Common myeloid progenitor, CD34-positive (primary cell): Measurements from ENCODE around the gene ALDH3B2.

ENCODE experiments used
- CTCF ChIA-PET: fragments of 350-600 bp; sonication (Branson Sonifier 250); formaldehyde crosslinking; loops from one replicate; lab custom pipeline; 2021; ENCODE audit warnings: antibody characterized with exemption; lab: Charles Lee
- POLR2A ChIA-PET: fragments of 350-600 bp; sonication (Branson Sonifier 250); formaldehyde crosslinking; loops from one replicate; lab custom pipeline; 2021; ENCODE audit warnings: antibody characterized with exemption; lab: Charles Lee
- DNase-seq, 3 donors: peaks; one replicate each; pipeline versions ENCODE4 v3.0.0 to v3.0.0-alpha.2; 2013
- H3K27ac ChIP-seq, 2 experiments: 1 replicate in 1 of 2; 2 replicates in 1 of 2; pipeline ENCODE4 v1.7.0; 2013; ENCODE audit warnings: inconsistent platforms in 2 of 2, low read length in 2 of 2, mild to moderate bottlenecking in 2 of 2, low read depth in 1 of 2, moderate library complexity in 1 of 2; ENCODE audit not compliant: severe bottlenecking in 2 of 2, insufficient read depth in 1 of 2, poor library complexity in 1 of 2
- H3K27me3 ChIP-seq, 5 experiments: replicated peaks in 2 of 5; 1 replicate in 3 of 5; 2 replicates in 2 of 5; pipeline versions ENCODE4 v1.6.1 to v1.7.0; 2013; ENCODE audit warnings: low read length in 4 of 5, mild to moderate bottlenecking in 2 of 5, moderate library complexity in 2 of 5, inconsistent platforms in 1 of 5; ENCODE audit not compliant: insufficient read depth in 5 of 5, control insufficient read depth in 4 of 5
- H3K36me3 ChIP-seq, 4 experiments: 1 replicate in 2 of 4; 2 replicates in 2 of 4; pipeline versions ENCODE4 v1.6.1 to v1.7.0; 2013; ENCODE audit warnings: low read length in 3 of 4, control low read depth in 1 of 4, mild to moderate bottlenecking in 1 of 4; ENCODE audit not compliant: control insufficient read depth in 4 of 4, insufficient read depth in 4 of 4
- H3K4me1 ChIP-seq, 4 experiments: 1 replicate in 3 of 4; 2 replicates in 1 of 4; pipeline versions ENCODE4 v1.6.1 to v1.7.1; 2013; ENCODE audit warnings: low read length in 3 of 4, mild to moderate bottlenecking in 3 of 4, control low read depth in 1 of 4, inconsistent platforms in 1 of 4, moderate library complexity in 1 of 4; ENCODE audit not compliant: control insufficient read depth in 4 of 4, insufficient read depth in 4 of 4; ENCODE audit errors: control extremely low read depth in 1 of 4
- H3K4me3 ChIP-seq, 7 experiments: 1 replicate in 4 of 7; 2 replicates in 3 of 7; pipeline versions ENCODE4 v1.5.1 to v1.7.0; 2013; ENCODE audit warnings: mild to moderate bottlenecking in 7 of 7, low read length in 6 of 7, moderate library complexity in 6 of 7, inconsistent platforms in 2 of 7, low read depth in 2 of 7, control low read depth in 1 of 7; ENCODE audit not compliant: insufficient read depth in 4 of 7, control insufficient read depth in 1 of 7; ENCODE audit errors: extremely low read depth in 1 of 7
- H3K9me3 ChIP-seq, 5 experiments: 1 replicate in 4 of 5; 2 replicates in 1 of 5; pipeline versions ENCODE4 v1.6.1 to v1.7.1; 2013; ENCODE audit warnings: low read length in 4 of 5, mild to moderate bottlenecking in 2 of 5, inconsistent platforms in 1 of 5, low read depth in 1 of 5, moderate library complexity in 1 of 5; ENCODE audit not compliant: control insufficient read depth in 4 of 5, insufficient read depth in 2 of 5; ENCODE audit errors: control extremely low read depth in 1 of 5
- WGBS: methylation state at CpG from one replicate; pipeline ENCODE4 v1.1.5; 2013; ENCODE audit not compliant: insufficient coverage; 5-methylcytosine and 5-hydroxymethylcytosine counted together

Gene ALDH3B2

DNA sequence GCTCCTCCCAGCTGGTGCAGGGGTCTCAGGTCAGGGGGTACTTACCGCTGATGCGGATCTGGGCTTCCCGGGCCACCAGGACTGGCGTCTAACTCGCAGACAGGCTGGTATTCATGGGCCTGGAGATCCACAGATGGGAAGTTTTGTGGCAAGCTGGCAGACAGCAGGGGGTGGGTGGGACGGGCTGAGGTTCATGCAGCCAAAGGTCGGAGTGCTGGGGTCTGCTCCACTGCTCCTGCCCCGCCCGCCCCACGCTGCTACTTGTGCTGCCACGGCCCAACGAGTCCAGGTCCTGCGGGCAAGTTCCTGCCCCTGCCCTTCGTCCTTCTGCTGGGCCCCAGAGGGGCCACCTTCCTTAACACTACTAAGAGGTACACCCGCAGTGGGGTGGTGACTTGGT lies 27.0 kb downstream of the ALDH3B2 start:
- Histone ChIP-seq H3K36me3 (no peaks in the 10 kb centered on the region), H3K4me1 (peaks cover 9 to 74% (median 63%) of the 10 kb centered on the region in 4 experiments), H3K27me3 (no peaks in the 10 kb centered on the region), H3K27ac (no peak overlapping the region), H3K9me3 (peaks cover 0 to 4% (median 0%) of the 10 kb centered on the region in 5 experiments), H3K4me3 (peak overlapping the region in 1 of 7 experiments; percentile 45)
- POLR2A ChIA-PET = no interaction called here
- CTCF ChIA-PET = interaction anchor here (1.1 to 11.8 kb wide), 7 partner anchors 10 to 64 kb away, joined by 3 to 169 read pairs (median 6); partner anchors contain the start of genes GSTP1, NUDT8 and TBX10
- 9% methylated on average over 15 of the region's 15 CpGs for WGBS
- DNase-seq = peak in 2 of 3 donors; percentile 28 to 46

DNA sequence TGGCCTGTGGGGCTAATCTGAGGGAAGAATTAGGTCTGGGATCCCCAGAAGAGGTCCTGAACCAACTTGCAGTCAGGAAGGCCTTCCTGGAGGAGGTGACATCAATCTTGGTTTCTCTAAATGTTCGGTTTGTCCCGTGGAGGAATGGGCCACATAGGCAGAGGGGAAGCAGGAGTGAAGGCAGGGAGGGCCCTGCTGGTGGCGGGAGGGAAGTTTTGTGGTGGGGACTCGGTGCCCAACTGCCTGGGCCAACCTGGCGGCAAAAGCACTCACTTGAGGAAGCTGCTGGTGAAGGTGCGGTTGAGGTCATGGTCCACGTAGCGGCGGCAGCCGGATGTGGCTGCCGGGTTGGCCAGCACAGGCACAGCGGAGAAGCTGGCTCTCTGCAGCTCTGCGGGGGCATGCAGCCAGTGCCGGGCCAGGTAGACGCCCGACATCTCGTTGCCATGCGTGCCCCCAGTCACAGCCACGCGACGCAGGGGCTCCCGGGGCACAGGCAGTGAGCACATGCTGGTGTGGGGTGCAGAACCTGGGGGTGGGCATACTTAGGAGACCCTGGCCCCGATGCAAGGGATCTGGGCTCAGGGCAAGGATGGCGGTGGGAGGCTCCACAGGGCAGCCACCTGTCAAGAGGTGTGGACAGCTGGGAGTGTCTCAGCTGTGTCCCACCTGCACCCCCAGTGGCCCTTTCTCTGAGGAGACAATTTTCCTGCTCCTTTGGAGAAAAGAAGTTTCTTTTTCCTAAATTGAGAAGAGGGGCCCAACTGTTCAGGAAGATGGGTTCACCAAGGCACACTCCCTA lies 27.7 kb downstream of the ALDH3B2 start:
- CTCF ChIA-PET = interaction anchor here (1.0 to 11.8 kb wide), 8 partner anchors 11 to 63 kb away, joined by 3 to 169 read pairs (median 6); partner anchors contain the start of genes GSTP1, NUDT8 and TBX10
- Histone ChIP-seq H3K27ac (no peak overlapping the region), H3K36me3 (no peaks in the 10 kb centered on the region), H3K4me3 (peak overlapping the region in 3 of 7 experiments; percentile 23 to 45 (median 32)), H3K27me3 (no peaks in the 10 kb centered on the region), H3K9me3 (peaks cover 0 to 4% (median 0%) of the 10 kb centered on the region in 5 experiments), H3K4me1 (peaks cover 4 to 69% (median 58%) of the 10 kb centered on the region in 4 experiments)
- 8% methylated on average over 21 of the region's 24 CpGs for whole genome bisulfite sequencing
- DNase-seq = peak; percentile 81 to 97 (median 96)
- POLR2A ChIA-PET = interaction anchor here (0.9 kb wide), 1 partner anchor 17 kb away, joined by 3 read pairs; the partner anchor contains the start of gene NUDT8

DNA sequence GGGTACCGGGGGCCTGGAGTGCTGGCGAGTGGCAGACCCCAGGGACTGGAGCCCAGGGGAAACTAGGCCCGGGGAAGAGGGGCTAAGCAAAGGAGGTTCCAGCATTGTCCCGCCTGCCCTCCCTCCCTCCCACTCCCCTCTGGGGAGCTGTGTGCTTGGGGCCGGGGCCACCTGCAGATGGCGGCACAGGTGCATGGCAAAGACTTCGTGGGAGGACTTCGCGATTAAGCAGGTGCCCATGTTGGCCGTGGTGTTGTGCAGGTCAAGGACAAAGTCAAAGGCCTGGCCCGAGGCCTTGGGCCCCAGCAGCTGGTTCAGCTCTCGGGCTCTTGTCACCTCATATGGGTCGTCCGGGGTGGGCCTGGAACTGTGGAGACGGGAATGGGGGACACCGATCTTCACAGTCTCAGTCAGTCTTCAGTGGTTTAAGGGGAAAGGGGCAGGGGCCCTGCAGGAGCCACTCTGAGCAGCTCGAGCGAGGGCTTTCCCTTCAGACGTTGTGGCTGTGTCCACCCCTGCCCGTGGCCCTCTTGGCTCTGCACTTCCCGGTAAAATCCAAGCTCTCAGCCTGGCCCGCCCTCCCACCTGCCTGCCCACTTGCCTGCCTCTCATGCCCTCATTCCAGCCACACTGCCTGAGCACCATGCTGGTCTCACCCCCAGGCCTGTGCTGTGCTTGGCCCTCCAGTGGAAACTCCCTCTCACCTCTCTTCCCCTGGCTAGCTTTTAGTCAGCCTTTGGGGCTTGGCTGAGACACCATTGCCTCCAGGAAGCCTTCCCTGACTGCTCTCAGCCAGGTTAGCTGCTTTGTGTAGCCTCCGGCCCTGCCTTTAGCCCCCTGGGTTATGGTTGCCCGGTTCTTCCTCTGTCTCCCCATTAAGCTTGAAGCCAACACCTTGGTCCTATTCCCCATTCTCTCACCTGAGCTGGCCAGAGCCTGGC lies 28.6 kb downstream of the ALDH3B2 start:
- H3K9me3 ChIP-seq = peaks cover 0 to 4% (median 0%) of the 10 kb centered on the region in 5 experiments
- H3K4me3 ChIP-seq = peak overlapping the region in 1 of 7 experiments; percentile 23
- 89% methylated on average over 21 of the region's 24 CpGs for WGBS
- ChIA-PET CTCF (interaction anchor here (1.0 to 11.8 kb wide), 8 partner anchors 12 to 289 kb away, joined by 3 to 169 read pairs (median 4); partner anchors contain the start of genes GSTP1, NUDT8 and TBX10), POLR2A (interaction anchor here (0.9 kb wide), 1 partner anchor 16 kb away, joined by 3 read pairs; the partner anchor contains the start of gene NUDT8)
- H3K4me1 ChIP-seq = peaks cover 4 to 63% (median 56%) of the 10 kb centered on the region in 4 experiments
- no peaks in the 10 kb centered on the region for H3K27me3 ChIP-seq
- no peaks in the 10 kb centered on the region for H3K36me3 ChIP-seq
- no peak for DNase-seq
- no peak overlapping the region for H3K27ac ChIP-seq

DNA sequence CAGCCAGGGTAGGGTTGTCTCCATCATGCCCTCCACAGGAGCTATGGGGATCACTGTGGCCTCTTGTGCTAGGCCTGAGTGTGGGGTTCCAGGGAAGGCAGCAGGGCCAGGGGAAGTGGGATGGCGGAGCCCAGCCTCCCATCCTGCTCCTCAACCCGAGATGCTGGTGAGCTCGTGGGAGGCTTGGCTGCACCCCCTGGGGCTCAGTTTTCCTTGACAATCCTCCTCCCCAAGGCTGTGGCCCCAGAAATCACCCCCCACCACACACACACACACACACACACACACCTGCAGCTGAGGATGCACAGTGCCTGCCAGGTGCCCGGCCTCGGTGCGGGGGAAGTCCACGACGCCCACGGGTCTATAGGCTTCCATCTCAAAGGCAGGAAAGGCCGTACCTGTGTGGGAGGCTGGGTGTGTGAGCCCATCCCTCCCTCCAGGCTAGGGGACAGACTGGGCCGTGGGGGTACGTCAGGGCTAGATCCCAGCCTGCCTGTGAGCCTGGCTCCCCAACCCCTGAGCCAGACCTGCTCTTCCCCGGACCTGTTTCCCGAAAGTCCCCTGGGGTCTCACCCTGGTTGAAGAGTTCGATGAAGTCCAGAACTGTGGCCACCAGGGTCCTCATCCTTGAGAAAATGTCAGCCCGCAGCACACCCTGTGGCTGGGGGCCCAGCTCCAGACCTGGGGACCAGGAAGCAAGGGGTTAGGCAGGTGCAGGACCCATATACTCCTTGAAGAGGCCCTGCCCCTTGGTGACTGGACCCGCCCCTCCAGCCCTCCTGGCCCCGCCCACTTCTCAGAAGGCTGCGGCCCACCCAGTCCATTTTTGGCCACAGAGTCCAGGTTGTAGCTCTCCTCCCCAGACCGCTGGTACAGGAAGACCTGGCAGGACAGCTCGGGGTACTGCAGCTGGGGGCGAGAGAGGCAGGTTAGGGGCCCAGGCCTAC lies 29.7 kb downstream of the ALDH3B2 start:
- Histone ChIP-seq H3K27me3 (no peaks in the 10 kb centered on the region), H3K27ac (no peak overlapping the region), H3K36me3 (no peaks in the 10 kb centered on the region), H3K4me3 (no peak overlapping the region), H3K9me3 (peaks cover 0 to 4% (median 0%) of the 10 kb centered on the region in 5 experiments), H3K4me1 (peaks cover 4 to 57% (median 47%) of the 10 kb centered on the region in 4 experiments)
- ChIA-PET POLR2A (no interaction called here), CTCF (interaction anchor here (0.9 to 11.8 kb wide), 6 partner anchors 11 to 288 kb away, joined by 3 to 169 read pairs (median 3); partner anchors contain the start of genes NUDT8 and TBX10)
- WGBS = 94% methylated on average over 14 of the region's 22 CpGs
- DNase-seq = no peak

DNA sequence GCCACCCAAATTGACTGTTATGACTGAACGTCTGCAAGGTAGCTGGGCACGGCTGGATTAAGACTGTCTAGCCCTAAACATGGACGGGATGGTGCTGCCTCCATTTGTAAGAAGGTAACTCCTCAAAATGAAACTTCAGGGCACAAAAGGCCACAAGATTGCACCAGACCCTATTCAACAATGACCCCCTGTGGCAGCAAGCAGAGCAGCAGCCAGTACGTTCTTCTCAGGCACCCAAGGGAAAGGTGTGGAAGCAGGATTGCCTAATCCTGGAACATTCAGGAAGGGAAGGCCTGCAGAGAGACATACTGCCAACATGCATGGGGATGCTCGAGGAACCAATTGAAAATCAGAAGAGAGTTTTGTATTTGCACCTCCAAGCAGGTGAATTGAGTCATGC lies 30.4 kb downstream of the ALDH3B2 start:
- Histone ChIP-seq H3K36me3 (no peaks in the 10 kb centered on the region), H3K27me3 (no peaks in the 10 kb centered on the region), H3K4me1 (peaks cover 4 to 50% (median 41%) of the 10 kb centered on the region in 4 experiments), H3K27ac (no peak overlapping the region), H3K4me3 (no peak overlapping the region), H3K9me3 (peaks cover 0 to 4% (median 0%) of the 10 kb centered on the region in 5 experiments)
- peak in 2 of 3 donors; percentile 57 to 61 for DNase-seq
- ChIA-PET POLR2A (no interaction called here), CTCF (interaction anchor here (0.9 to 11.8 kb wide), 5 partner anchors 11 to 231 kb away, joined by 3 to 169 read pairs (median 3); partner anchors contain the start of genes NUDT8 and TBX10)
- 95% methylated on average over 5 of the region's 5 CpGs for WGBS
